Adipose tissue (tissue), 3 donors: ENCODE results near the gene MCM7. TPM values are rescaled to one million over a fixed set of nuclear protein-coding genes. Genes with fewer than 3 reads are reported as not detected.
"Not testable (repeated sequence)": the region's sequence is repeated elsewhere in the genome, so short reads cannot be mapped to it uniquely, and the experiment has no call there.

ENCODE experiments used
- H3K27ac ChIP-seq: one replicate; pipeline ENCODE4 v1.5.1; 2013; ENCODE audit warnings: low read depth, low read length
- WGBS, 3 donors: extraction: QIAGEN DNeasy Blood & Tissue Kit; methylation state at CpG; one replicate each; pipeline ENCODE4 v1.1.7; 2013; 5-methylcytosine and 5-hydroxymethylcytosine counted together
- polyA plus RNA-seq, 3 donors: library from polyadenylated mRNA; stranded (reverse); fragments of 200-250 nt; gene quantifications; one replicate each; pipeline ENCODE4 v1.2.3, GENCODE V29; 2013
- donor health status: healthy with polysubstance abuse.
- donor health status: Bipolar disorder and iron deficiency.
- donor health status: healthy.

Gene MCM7
- 10 to 100 TPM; 36.2 to 47.5 (median 39.9) TPM for polyA plus RNA-seq

DNA sequence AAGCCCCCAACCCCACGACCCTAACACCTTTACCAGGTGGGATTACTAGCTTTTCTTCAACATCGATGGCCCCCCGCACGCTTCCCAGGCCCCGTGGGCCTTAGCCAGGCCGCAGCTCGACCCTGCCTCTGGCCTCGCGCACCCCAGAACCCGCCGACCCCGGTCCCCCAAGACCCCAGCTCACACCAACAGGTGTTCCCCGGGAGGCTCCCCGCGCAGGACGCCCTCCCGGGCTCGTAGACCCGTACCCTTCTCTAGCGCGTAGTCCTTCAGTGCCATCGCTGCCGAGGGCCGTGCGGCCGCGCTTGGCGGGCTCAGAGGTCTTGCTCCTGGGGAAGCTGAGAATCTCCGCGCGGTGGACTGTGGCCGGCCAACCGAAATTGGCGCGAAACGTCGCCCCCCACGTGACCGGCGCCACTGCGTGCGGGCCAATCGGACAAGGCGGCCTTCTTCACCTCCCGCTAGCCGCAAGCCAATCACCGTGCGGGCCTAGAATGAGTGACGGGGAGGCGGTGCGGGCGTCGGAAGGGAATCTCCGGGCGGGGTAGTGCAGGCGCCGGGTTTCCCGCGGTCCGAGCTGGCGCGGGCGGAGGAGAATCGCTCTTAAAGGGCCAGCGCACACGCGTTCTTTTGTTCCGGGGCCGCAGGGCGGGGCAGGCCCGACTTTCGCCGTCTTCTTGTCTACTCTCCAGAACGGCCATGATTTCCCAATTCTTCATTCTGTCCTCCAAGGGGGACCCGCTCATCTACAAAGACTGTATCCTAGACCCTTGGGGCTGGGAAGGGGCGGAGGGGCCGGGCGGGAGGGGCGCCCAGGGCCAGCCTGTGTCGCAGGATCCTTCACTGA is at the start of gene MCM7, which contains the start of gene AP4M1:
TSS of gene MCM7 (minus strand) at position 382 of the 847 bp plus-strand sequence. CDS start at position 279, 103 bp downstream.
TSS of gene AP4M1 (plus strand) at position 628 of the 847 bp plus-strand sequence. CDS start at position 700, 72 bp downstream.
- WGBS, 3 donors: 0 to 1% (median 0%) methylated on average over 77 to 80 of the region's 80 CpGs
- peak within 1 kb of the TSS; percentile 25 for H3K27ac ChIP-seq

- WGBS, 3 donors: 0% methylated on average over 45 to 46 of the region's 46 CpGs
- no peak within 1 kb of the TSS for H3K27ac ChIP-seq
Observed at GRCh38 chr7:100148559-100149328, 47.5 kb upstream of the MCM7 start, which contains the start of gene LAMTOR4. Gene LAMTOR4, plus strand, starts transcription at chr7:100148918. Its CDS starts 55 bp downstream, at chr7:100148973.

- 9 to 17% (median 9%) methylated on average over 14 of the region's 14 CpGs for WGBS, 3 donors
- H3K27ac ChIP-seq: no peak overlapping the region
Observed at GRCh38 chr7:100148225-100148558, 47.0 kb upstream of the MCM7 start.

DNA sequence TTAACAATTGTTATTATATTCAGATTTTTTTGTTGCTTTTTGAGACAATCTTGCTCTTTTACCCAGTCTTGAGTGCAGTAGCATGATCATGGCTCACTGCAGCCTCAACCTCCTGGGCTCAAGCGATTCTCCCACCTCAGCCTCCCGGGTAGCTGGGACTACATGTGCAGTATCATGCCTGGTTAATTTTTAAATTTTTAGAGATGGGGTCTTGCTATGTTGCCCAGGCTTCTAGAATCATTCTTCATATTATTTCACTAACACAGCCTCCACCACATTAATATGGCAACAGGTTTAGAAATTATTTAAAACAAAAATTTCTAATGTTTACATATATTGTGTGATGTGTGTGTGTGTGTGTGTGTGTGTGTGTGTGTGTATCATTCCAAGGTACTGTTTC is 46.1 kb upstream of the MCM7 start:
- H3K27ac ChIP-seq: no peak overlapping the region
- 96 to 97% (median 97%) methylated on average over 2 of the region's 2 CpGs for WGBS, 3 donors

DNA sequence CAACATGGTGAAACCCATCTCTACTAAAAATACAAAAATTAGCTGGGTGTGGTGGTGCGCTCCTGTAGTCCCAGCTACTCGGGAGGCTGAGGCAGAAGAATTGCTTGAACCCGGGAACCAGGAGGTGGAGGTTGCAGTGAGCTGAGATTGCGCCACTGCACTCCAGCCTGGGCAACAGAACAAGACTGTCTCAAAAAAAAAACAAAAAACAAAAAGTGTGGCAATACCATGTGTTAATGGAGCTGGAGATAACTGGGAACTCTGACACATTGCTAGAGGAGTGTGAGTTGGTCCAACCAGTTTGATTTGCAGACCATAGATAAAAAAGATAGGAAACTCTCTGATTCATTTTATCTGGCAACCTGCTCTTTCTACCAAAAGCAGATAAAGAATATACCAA is 45.2 kb upstream of the MCM7 start:
- WGBS, 3 donors: 70 to 80% (median 70%) methylated on average over 4 of the region's 4 CpGs
- not testable (repeated sequence) for H3K27ac ChIP-seq

- WGBS, 3 donors: 95 to 96% (median 96%) methylated on average over 3 of the region's 3 CpGs
- no peak overlapping the region for H3K27ac ChIP-seq
Observed at GRCh38 chr7:100142461-100142860, 41.3 kb upstream of the MCM7 start.

- 47 to 71% (median 48%) methylated on average over 3 of the region's 3 CpGs for WGBS, 3 donors
- H3K27ac ChIP-seq: no peak overlapping the region
Observed at GRCh38 chr7:100141555-100141949, 40.4 kb upstream of the MCM7 start.

DNA sequence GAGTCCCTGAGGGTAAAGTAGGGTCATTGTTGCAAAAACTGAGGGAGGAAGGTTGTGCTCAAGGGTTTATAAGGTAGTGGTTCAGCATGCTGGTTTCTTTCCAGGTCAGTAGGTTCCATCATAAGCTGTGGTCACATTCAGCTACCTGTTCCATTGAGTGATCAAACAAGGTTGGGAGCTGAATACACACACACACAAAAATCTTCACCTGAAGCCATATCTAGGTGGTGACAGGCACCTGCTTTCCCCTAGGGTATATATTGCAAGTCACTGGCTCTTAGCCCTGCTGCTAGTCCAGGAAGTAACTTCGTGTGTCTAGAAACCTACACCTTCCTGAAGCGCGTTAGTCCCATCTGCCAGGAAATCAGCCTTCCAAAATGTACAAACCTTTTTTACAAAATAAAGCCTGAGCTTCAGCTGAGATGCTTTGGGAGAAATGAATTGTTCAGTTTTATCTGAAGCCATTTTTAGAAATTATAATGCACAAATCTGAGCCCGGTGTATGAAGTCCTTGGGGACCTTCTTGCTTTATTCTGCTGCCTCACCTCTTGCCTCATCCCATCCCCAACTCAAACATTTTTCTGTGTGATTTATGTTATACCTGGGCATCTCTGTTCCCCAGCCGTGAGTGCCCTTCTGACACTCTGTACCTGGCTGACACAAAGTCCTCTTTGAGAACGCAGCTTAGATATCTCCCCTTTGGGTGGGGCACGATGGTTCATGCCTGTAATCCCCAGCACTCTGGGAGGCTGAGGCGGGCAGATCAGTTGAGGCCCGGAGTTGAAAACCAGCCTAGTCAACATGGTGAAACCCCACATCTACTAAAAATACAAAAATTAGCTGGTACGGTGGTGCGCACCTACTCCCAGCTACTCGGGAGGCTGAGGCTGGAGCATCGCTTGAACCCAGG is 36.9 kb upstream of the MCM7 start:
- no peak overlapping the region for H3K27ac ChIP-seq
- WGBS, 3 donors: 69 to 79% (median 74%) methylated on average over 13 of the region's 13 CpGs

GRCh38 chr7:100132697-100133151 is 31.5 kb upstream of the MCM7 start:
- WGBS, 3 donors: 19 to 29% (median 24%) methylated on average over 3 of the region's 3 CpGs
- no peak overlapping the region for H3K27ac ChIP-seq

GRCh38 chr7:100132126-100132525 is 30.9 kb upstream of the MCM7 start:
- WGBS, 3 donors: 59 to 66% (median 65%) methylated on average over 7 of the region's 7 CpGs
- no peak overlapping the region for H3K27ac ChIP-seq

DNA sequence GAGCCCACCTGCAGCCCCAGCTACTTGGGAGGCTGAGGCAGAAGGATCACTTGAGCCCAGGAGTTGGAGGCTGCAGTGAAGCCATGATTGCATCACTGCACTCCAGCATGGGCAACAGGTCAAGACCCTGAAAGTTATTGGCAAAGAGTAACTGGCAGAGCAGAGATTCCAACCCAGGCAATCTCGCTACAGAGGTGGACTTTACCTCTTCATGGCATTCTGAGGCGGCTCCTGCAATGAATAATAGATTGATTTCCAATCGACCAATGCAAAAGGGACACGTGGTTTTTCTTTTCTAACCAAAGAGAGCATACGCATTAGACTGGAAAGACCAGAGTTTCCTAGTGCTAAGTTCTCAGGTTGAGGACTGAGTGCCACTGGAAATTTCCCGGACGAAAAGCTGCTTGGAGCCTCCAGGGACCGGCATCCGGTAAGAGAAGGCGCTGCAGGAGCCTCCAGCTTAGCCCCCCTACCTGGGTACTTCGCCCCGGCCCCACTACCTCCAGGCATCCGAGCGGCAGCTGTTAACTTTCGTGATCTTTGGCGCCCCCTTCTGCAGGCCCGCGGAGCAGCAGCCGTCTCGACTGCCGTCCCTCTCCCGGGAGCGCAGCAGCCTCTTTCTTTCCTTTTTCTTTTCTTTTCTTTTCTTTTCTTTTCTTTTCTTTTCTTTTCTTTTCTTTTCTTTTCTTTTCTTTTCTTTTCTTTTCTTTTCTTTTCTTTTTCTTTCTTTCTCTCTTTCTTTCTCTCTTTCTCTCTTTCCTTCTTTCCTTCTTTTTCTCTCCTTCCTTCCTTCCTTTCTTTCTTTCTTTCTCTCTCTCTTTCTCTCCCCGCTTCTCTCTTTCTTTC is 29.6 kb upstream of the MCM7 start:
- 6 to 12% (median 12%) methylated on average over 24 of the region's 24 CpGs for whole genome bisulfite sequencing, 3 donors
- no peak overlapping the region for H3K27ac ChIP-seq

DNA sequence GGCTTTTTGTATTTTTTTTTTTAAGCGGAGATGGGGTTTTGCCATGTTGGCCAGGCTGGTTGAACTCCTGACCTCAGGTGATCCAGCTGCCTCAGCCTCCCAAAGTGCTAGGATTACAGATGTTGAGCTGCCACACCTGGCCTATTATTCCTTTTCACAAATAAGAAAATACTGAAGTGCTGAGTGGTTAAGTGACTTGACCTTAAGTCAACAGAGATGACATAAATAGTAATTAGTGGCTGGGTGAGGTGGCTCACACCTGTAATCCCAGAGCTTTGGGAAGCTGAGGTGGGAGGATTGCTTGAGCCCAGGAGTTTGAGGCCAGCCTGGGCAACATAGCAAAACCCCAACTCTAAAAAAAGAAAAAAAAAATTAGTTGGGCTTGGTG is 29.0 kb upstream of the MCM7 start:
- 94 to 100% (median 95%) methylated on average over 1 of the region's 1 CpG for WGBS, 3 donors
- not testable (repeated sequence) for H3K27ac ChIP-seq

DNA sequence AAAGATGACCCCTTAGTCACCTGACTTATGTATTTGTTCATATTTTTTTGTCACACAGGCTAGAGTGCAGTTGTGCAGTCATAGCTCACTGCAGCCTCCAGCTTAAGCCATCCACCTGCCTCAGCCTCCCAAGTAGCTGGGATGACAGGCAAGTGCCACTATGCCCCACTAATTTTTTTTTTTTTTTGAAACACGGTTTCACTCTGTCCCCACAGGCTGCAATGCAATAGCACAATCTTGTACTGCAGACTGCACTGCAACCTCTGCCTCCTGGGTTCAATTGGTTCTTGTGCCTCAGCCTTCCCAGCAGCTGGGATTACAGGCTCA is 27.4 kb upstream of the MCM7 start:
- H3K27ac ChIP-seq: no peak overlapping the region
- WGBS, 3 donors: 38 to 78% (median 55%) methylated on average over 1 of the region's 1 CpG

- no peak overlapping the region for H3K27ac ChIP-seq
- 3 to 5% (median 4%) methylated on average over 33 to 37 of the region's 37 CpGs for WGBS, 3 donors
Observed at GRCh38 chr7:100127866-100128636, 26.9 kb upstream of the MCM7 start.

DNA sequence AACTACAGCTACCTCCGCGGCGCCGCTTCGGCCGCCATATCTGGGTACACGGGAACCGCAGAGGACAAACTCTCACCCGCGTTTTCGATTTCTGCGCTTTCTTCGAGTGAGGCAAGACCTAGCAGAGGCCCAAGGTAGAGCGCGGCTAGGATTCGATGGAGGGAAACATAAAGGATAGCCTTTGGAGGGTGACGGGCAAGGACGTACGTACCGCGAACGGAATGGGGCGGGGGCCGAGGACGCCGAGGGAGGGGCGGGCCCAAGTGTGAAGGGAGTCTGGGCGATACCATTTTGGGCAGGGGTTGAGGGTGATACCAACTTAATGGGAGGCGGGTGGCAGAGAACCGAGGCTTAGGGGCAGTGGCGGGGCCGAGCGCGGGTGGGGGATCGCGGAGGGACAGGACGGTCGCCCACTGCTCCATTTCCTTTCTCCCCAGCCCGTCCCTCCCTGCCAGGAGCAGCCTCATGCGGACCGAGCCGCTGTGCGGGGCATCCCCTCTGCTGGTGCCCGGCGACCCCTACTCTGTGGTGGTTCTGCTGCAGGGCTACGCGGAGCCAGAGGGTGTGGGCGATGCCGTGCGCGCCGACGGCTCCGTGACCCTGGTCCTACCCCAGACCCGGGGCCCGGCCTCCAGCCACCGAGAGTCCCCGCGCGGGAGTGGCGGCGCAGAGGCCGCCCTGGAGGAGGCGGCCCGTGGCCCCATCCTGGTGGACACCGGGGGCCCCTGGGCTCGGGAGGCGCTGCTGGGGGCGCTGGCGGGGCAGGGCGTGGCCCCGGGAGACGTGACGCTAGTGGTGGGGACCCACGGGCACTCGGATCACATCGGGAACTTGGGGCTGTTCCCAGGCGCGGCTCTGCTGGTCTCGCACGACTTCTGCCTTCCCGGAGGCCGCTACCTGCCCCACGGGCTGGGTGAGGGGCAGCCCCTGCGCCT is 26.0 kb upstream of the MCM7 start, which contains the start of gene MBLAC1:
TSS of gene MBLAC1 (plus strand) at position 37 of the 935 bp plus-strand sequence. CDS start at position 466, 429 bp downstream.
- peak within 1 kb of the TSS; percentile 68 for H3K27ac ChIP-seq
- 0 to 1% (median 0%) methylated on average over 81 to 85 of the region's 85 CpGs for WGBS, 3 donors
